Brain microvascular endothelial cell (primary cell): Measurements from ENCODE around the gene CACNB2.
"Not testable (repeated sequence)": the region's sequence is repeated elsewhere in the genome, so short reads cannot be mapped to it uniquely, and the experiment has no call there.

ENCODE experiments used
- DNase-seq: peaks from one replicate; pipeline ENCODE4 v3.0.0-alpha.2; 2020
- H3K27ac ChIP-seq: fragments of 250-450 bp; sonication (Bioruptor Pico); 2 replicates; pipeline ENCODE4 v1.5.1; 2020; ENCODE audit warnings: mild to moderate bottlenecking, moderate library complexity
- H3K27me3 ChIP-seq: fragments of 250-450 bp; sonication (Bioruptor Pico); replicated peaks from 2 replicates; pipeline ENCODE4 v1.5.1; 2020; ENCODE audit warnings: mild to moderate bottlenecking
- H3K36me3 ChIP-seq: fragments of 250-450 bp; sonication (Bioruptor Pico); replicated peaks from 2 replicates; pipeline ENCODE4 v1.5.1; 2020; ENCODE audit warnings: mild to moderate bottlenecking
- H3K4me3 ChIP-seq: 2 replicates; pipeline ENCODE4 v1.5.1; 2011; ENCODE audit warnings: low read depth, mild to moderate bottlenecking, control low read depth, low read length, moderate library complexity
- CTCF ChIP-seq: IDR thresholded peaks from 2 replicates; pipeline ENCODE4 v1.5.1; 2011; ENCODE audit warnings: low read depth, mild to moderate bottlenecking, moderate library complexity, low read length, control low read depth, inconsistent platforms; ENCODE audit errors: missing control alignments
- in situ Hi-C: cut with HindIII; loops from 2 replicates; pipeline ENCODE4 v1.10.0; 2017; ENCODE audit warnings: low sequenced_read_pairs, low pct_ligation_motif_present

Gene CACNB2

GRCh38 chr10:18204039-18204835 lies 64.0 kb downstream of the CACNB2 start:
- DNase-seq, result no peak
- no peak overlapping the region for H3K4me3 ChIP-seq
- no peaks in the 10 kb centered on the region for H3K36me3 ChIP-seq
- in situ Hi-C loops, result no loop called here
- TF ChIP-seq CTCF, result no peak
- H3K27ac ChIP-seq, result no peak overlapping the region
- H3K27me3 ChIP-seq, result no peaks in the 10 kb centered on the region

DNA sequence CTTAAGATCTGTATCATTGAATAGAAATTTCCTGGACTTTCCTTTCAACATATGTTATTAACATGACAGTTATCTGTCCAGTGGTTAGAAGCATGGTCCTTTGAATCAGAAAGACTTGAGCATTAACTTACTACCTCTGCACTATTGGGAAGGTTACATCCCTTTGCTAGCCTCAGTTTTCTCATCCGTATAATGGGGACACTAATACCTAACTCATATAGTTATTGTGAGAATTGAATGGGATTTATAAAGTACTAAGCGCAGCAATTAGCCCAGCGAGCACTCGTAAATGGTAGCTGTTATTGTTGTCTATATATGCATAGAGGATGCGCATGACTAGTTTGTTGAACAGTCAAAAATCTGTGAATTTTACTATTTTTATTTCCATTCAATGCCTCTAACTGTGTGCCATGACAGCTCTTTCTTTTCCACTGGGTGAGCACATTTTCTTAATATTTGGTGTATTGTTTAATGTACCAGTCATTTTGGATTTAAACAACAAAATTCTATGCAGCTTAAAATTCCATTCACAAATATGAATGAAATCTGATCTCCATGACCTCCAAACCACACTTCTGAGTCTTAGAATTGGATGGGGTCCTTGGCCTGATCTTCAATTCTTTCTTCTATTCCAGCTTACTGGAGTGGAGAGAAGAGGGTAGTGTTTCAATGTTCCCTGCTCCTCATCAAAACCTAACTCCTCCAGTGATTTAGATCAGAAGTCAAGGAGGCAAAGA lies 65.0 kb downstream of the CACNB2 start:
- no peak for DNase-seq
- H3K27ac ChIP-seq, result no peak overlapping the region
- in situ Hi-C loops, result no loop called here
- no peaks in the 10 kb centered on the region for H3K27me3 ChIP-seq
- no peak overlapping the region for H3K4me3 ChIP-seq
- no peak for TF ChIP-seq CTCF
- no peaks in the 10 kb centered on the region for H3K36me3 ChIP-seq

- H3K27me3 ChIP-seq, H3K4me3 ChIP-seq, H3K36me3 ChIP-seq, H3K27ac ChIP-seq, in situ Hi-C loops, DNase-seq: not testable (repeated sequence)
These were observed 68.0 kb downstream of the CACNB2 start for GRCh38 chr10:18208186-18208585.

DNA sequence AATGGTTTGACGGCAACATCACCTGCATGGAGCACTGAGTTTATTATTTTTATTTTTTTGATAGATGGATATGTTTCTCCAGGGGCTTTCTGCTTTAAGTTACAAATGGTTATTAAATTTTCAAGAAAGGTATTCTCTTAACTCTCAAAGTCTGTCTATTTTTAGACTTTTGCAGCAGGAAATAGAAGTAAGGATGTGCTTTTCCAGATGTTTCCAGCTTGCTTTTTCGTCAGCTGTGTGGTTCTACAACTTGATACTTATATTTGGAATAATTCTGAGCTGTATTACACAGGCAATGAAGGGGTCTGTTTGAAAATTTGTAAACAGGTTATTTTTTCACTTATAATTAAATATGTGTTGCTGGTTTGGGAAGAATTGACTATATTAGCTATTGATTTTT lies 69.0 kb downstream of the CACNB2 start:
- Histone ChIP-seq H3K27ac (no peak overlapping the region), H3K27me3 (no peaks in the 10 kb centered on the region), H3K4me3 (no peak overlapping the region), H3K36me3 (no peaks in the 10 kb centered on the region)
- TF ChIP-seq CTCF, result no peak
- in situ Hi-C loops, result no loop called here
- no peak for DNase-seq

GRCh38 chr10:18210711-18211110 lies 70.5 kb downstream of the CACNB2 start:
- Histone ChIP-seq H3K4me3 (no peak overlapping the region), H3K27me3 (no peaks in the 10 kb centered on the region), H3K36me3 (no peaks in the 10 kb centered on the region), H3K27ac (no peak overlapping the region)
- DNase-seq, result no peak
- TF ChIP-seq CTCF, result no peak
- in situ Hi-C loops, result no loop called here

DNA sequence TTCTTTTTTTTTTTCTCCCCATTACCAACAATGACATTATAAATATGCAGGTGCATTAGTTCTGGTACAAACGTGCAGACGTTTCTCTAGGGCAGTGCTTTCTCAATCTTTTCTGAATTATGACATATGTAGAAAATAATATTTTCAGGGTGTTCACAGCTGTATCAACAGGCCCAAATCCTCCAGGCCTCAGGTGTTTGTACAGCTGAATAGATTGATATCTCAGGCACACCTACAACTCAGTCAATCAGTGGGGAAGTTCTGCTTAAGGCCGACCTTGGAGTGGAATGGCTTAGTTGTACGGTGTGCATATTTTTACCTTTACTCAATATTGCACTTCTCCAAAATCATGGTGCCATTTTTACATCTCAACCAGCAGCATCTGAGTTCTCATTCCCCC lies 71.6 kb downstream of the CACNB2 start:
- Histone ChIP-seq H3K27me3 (no peaks in the 10 kb centered on the region), H3K27ac (no peak overlapping the region)

More for the DNA sequence above, 71.6 kb downstream of the CACNB2 start:
- in situ Hi-C loops, result no loop called here
- H3K36me3 ChIP-seq, result no peaks in the 10 kb centered on the region
- DNase-seq, result no peak
- no peak overlapping the region for H3K4me3 ChIP-seq
- TF ChIP-seq CTCF, result no peak
